K562 (cell line): Measurements from ENCODE around the gene ANGPTL1. TPM values are rescaled to one million over a fixed set of nuclear protein-coding genes. Genes with fewer than 3 reads are reported as not detected.

Source experiments
- ATAC-seq: fragments of 200-7000 bp; cut with Tn5 transposase; 3 replicates; pipeline ENCODE4 v1.9.1; 2020; ENCODE audit warnings: moderate library complexity
- BruUV-seq: library from RNA; stranded (reverse); fragments of 400-500 nt; replicated peaks from 2 replicates; lab custom pipeline; 2021; lab: Mats Ljungman, UMichigan
- CTCF ChIA-PET: fragments of 300-600 bp; formaldehyde crosslinking; extraction: SDS; loops from one replicate; lab custom pipeline; 2021; ENCODE audit warnings: low intra/inter-chr PET ratio; lab: Yijun Ruan, JAX
- POLR2A ChIA-PET: fragments of 300-600, 350-650 bp; sonication (Branson Sonifier 250); formaldehyde crosslinking; extraction: SDS; loops from one replicate; lab custom pipeline; 2021; ENCODE audit warnings: antibody characterized with exemption, inconsistent platforms; lab: Yijun Ruan, JAX
- DNase-seq, 4 experiments: peaks; one replicate each; pipeline versions ENCODE4 v3.0.0 to v3.0.0-alpha.2; 2011 to 2018; ENCODE audit warnings: low spot score in 3 of 4, mixed read lengths in 3 of 4; ENCODE audit errors: extremely low read depth in 1 of 4
- FAIRE-seq: peaks from 2 replicates; lab custom pipeline; 2011; peaks lifted over from hg19 to GRCh38; lab: Jason Lieb, UNC
- H2AFZ ChIP-seq: 2 replicates; pipeline ENCODE4 v1.6.0; 2011; ENCODE audit warnings: low read depth, low read length, control low read depth, inconsistent platforms
- H3K27ac ChIP-seq: fragments of 200-600 bp; 3 replicates; pipeline ENCODE4 v1.8.0; 2011; ENCODE audit warnings: low read depth, mild to moderate bottlenecking, control low read depth, inconsistent platforms, low read length, moderate library complexity, mixed read lengths; ENCODE audit errors: extremely low read depth
- H3K27me3 ChIP-seq, 2 experiments: fragments of 300-600 bp in 1 of 2; 2 replicates in 1 of 2; 3 replicates in 1 of 2; pipeline versions ENCODE4 v1.6.0 to v1.8.0; 2011; ENCODE audit warnings: inconsistent platforms in 2 of 2, low read length in 2 of 2, mild to moderate bottlenecking in 1 of 2, mixed read lengths in 1 of 2, moderate library complexity in 1 of 2; ENCODE audit not compliant: control insufficient read depth in 2 of 2, insufficient read depth in 2 of 2
- H3K36me3 ChIP-seq: fragments of 300-600 bp; 3 replicates; pipeline ENCODE4 v1.8.0; 2011; ENCODE audit warnings: mild to moderate bottlenecking, low read length, inconsistent platforms; ENCODE audit not compliant: control insufficient read depth, insufficient read depth
- H3K4me1 ChIP-seq, 2 experiments: fragments of 200-600 bp in 1 of 2; replicated peaks in 1 of 2; 2 replicates in 1 of 2; 3 replicates in 1 of 2; pipeline versions ENCODE4 v1.5.1 to v1.8.0; 2011; ENCODE audit warnings: inconsistent platforms in 2 of 2, low read length in 2 of 2, mild to moderate bottlenecking in 1 of 2, mixed read lengths in 1 of 2, moderate library complexity in 1 of 2; ENCODE audit not compliant: control insufficient read depth in 2 of 2, insufficient read depth in 2 of 2
- H3K4me2 ChIP-seq: 2 replicates; pipeline ENCODE4 v1.6.1; 2011; ENCODE audit warnings: low read length, control low read depth, inconsistent platforms, mixed read lengths; ENCODE audit not compliant: insufficient read depth
- H3K4me3 ChIP-seq: fragments of 200-600 bp; sonication (generic), shearing (Covaris generic); 2 replicates; pipeline ENCODE4 v1.5.1; 2016; ENCODE audit warnings: control low read depth, inconsistent platforms
- H3K79me2 ChIP-seq: fragments of 200-600 bp; 3 replicates; pipeline ENCODE4 v1.8.0; 2011; ENCODE audit warnings: low read length, inconsistent platforms; ENCODE audit not compliant: control insufficient read depth, insufficient read depth
- H3K9ac ChIP-seq, 2 experiments: 2 replicates each; pipeline versions ENCODE4 v1.6.0 to v1.6.1; 2011; ENCODE audit warnings: low read depth in 2 of 2, low read length in 2 of 2, control low read depth in 1 of 2, inconsistent platforms in 1 of 2, mild to moderate bottlenecking in 1 of 2, mixed read lengths in 1 of 2; ENCODE audit not compliant: insufficient read depth in 1 of 2
- H3K9me1 ChIP-seq: one replicate; pipeline ENCODE4 v1.6.0; 2011; ENCODE audit warnings: inconsistent platforms, mild to moderate bottlenecking, low read length, moderate library complexity; ENCODE audit not compliant: control insufficient read depth, insufficient read depth
- H3K9me3 ChIP-seq: replicated peaks from 2 replicates; pipeline ENCODE4 v1.5.1; 2011; ENCODE audit warnings: low read depth, low read length, inconsistent platforms; ENCODE audit not compliant: control insufficient read depth, insufficient read depth
- H4K20me1 ChIP-seq: replicated peaks from 2 replicates; pipeline ENCODE4 v1.6.1; 2011; ENCODE audit warnings: low read length, inconsistent platforms, mixed read lengths; ENCODE audit not compliant: control insufficient read depth, insufficient read depth
- CBX8 ChIP-seq: fragments of 200-600 bp; sonication (generic); IDR thresholded peaks from 2 replicates; pipeline ENCODE4 v1.6.1; 2012; ENCODE audit warnings: borderline replicate concordance, mixed run types, low read depth, mild to moderate bottlenecking, moderate library complexity, mixed read lengths, low read length, control low read depth, inconsistent platforms; ENCODE audit not compliant: poor library complexity, severe bottlenecking; ENCODE audit errors: extremely low read depth
- KAT2B ChIP-seq: IDR thresholded peaks from one replicate; pipeline ENCODE4 v1.6.1; 2012; ENCODE audit warnings: low read depth, mild to moderate bottlenecking, control low read depth, inconsistent platforms, low read length, moderate library complexity
- SMC3 ChIP-seq: conservative IDR thresholded peaks from 2 replicates; pipeline ENCODE4 v1.6.1; 2011; ENCODE audit warnings: low read depth, low read length, improper control_type of control experiment; ENCODE audit not compliant: insufficient read depth
- TAF1 ChIP-seq: IDR thresholded peaks from 2 replicates; pipeline ENCODE4 v1.6.1; 2011; ENCODE audit warnings: mild to moderate bottlenecking, low read length, moderate library complexity; ENCODE audit not compliant: insufficient read depth, control insufficient read depth, severe bottlenecking; ENCODE audit errors: extremely low read depth
- TARDBP ChIP-seq: fragments of 450-650 bp; IDR thresholded peaks from 2 replicates; pipeline ENCODE4 v1.6.1; 2016
- ZNF311 ChIP-seq: fragments of 250-450 bp; sonication (Bioruptor Pico); IDR thresholded peaks from 2 replicates; pipeline ENCODE4 v1.4.0; 2020; ENCODE audit warnings: mild to moderate bottlenecking, moderate library complexity
- WGBS: fragments of 100-300 bp; shearing (Covaris generic); methylation state at CpG from one replicate; pipeline ENCODE4 v1.1.6; 2016; ENCODE audit warnings: low coverage, mixed read lengths; ENCODE audit not compliant: insufficient coverage; ENCODE audit errors: missing lambda C conversion rate; 5-methylcytosine and 5-hydroxymethylcytosine counted together
- in situ Hi-C: fragments of 300-500 bp; cut with MboI; formaldehyde crosslinking; loops from 4 replicates; pipeline ENCODE4 v1.15.0; 2018; ENCODE audit warnings: inconsistent platforms, mixed read lengths
- intact Hi-C: fragments of 100-400 bp; cut with micrococcal nuclease; formaldehyde crosslinking; loops from 2 replicates; pipeline ENCODE4 v1.14.2; 2022
- polyA plus RNA-seq, 8 experiments: library from polyadenylated mRNA; depleted of rRNA in 4 of 8; stranded (reverse) in 5 of 8; unstranded in 3 of 8; fragments of >200 nt; fragmentation: Nextera tagmentation in 2 of 8; fragmentation: Illumina TruSeq in 1 of 8; extraction: Ambion mirVana in 2 of 8; extraction: Trizol in 1 of 8; gene quantifications; 2 replicates each; pipeline versions ENCODE4 v1.2.1 to v1.2.3, GENCODE V29; 2011 to 2014; ENCODE audit warnings: inconsistent platforms in 1 of 8, missing spikeins in 1 of 8
- total RNA-seq, 7 experiments: library from RNA; depleted of rRNA in 6 of 7; stranded (reverse); fragments of >200 nt in 6 of 7; fragmentation: Illumina TruSeq in 2 of 7; extraction: Trizol in 2 of 7; gene quantifications; 2 replicates each; pipeline versions ENCODE4 v1.2.1 to v1.2.3, GENCODE V29; 2011 to 2021; ENCODE audit warnings: low replicate concordance in 1 of 7
- TF ChIP-seq, protein P1 (sequence below): fragments of 250-450 bp; sonication (Bioruptor Pico); IDR thresholded peaks from 2 replicates; pipeline ENCODE4 v1.8.0; 2021; ENCODE audit warnings: mild to moderate bottlenecking, moderate library complexity
- TF ChIP-seq, protein P2 (sequence below): sonication (generic); formaldehyde crosslinking; IDR thresholded peaks from 2 replicates; pipeline ENCODE4 v1.8.0; 2022; ENCODE audit warnings: missing genetic modification reagents, mild to moderate bottlenecking, borderline replicate concordance

ANGPTL1 gene
- total and polyA plus RNA-seq, 9 of the 15 experiments (the other 6 are each of a cell fraction or from before 2014, with no cell fraction given), result 0.04 to 0.06 TPM; not detected in 7

DNA sequence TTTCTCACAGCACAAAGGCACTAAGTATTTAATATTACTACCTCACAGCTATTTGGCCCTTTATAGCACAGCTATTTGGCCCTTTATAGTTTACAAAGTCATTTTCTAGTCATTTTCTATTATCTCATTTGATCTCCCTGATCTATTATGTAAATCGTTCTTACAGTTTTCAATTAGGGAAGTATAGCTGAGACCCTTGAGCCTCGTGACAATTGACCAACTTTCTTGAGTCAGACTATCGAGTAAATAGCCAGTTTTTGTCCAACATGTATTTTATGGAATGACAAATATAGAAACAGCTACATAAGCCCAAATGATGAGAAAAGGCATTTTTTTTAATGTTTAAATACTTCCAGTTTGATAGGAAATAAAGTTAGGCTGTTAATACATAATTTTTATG lies 7.0 kb upstream of the ANGPTL1 start:
- Histone ChIP-seq H4K20me1 (no peaks in the 10 kb centered on the region), H3K27ac (no peak overlapping the region), H2AFZ (no peak overlapping the region), H3K4me2 (no peak overlapping the region), H3K4me3 (no peak overlapping the region), H3K36me3 (no peaks in the 10 kb centered on the region), H3K9me3 (no peaks in the 10 kb centered on the region), H3K4me1 (no peaks in the 10 kb centered on the region), H3K79me2 (no peaks in the 10 kb centered on the region), H3K9ac (no peak overlapping the region), H3K27me3 (peaks cover 4 to 6% of the 10 kb centered on the region in 2 experiments; a peak in 4 of 5 replicates), H3K9me1 (no peaks in the 10 kb centered on the region)
- TF ChIP-seq, protein P1, sequence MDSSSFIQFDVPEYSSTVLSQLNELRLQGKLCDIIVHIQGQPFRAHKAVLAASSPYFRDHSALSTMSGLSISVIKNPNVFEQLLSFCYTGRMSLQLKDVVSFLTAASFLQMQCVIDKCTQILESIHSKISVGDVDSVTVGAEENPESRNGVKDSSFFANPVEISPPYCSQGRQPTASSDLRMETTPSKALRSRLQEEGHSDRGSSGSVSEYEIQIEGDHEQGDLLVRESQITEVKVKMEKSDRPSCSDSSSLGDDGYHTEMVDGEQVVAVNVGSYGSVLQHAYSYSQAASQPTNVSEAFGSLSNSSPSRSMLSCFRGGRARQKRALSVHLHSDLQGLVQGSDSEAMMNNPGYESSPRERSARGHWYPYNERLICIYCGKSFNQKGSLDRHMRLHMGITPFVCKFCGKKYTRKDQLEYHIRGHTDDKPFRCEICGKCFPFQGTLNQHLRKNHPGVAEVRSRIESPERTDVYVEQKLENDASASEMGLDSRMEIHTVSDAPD (CRISPR knock-in tag), result no peak
- TF ChIP-seq KAT2B (no peak), TARDBP (no peak), ZNF311 (CRISPR knock-in tag) (no peak), CBX8 (no peak), TAF1 (no peak), SMC3 (no peak)
- TF ChIP-seq, protein P2, sequence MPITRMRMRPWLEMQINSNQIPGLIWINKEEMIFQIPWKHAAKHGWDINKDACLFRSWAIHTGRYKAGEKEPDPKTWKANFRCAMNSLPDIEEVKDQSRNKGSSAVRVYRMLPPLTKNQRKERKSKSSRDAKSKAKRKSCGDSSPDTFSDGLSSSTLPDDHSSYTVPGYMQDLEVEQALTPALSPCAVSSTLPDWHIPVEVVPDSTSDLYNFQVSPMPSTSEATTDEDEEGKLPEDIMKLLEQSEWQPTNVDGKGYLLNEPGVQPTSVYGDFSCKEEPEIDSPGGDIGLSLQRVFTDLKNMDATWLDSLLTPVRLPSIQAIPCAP (CRISPR knock-in tag), result no peak
- CTCF ChIA-PET, result no interaction called here
- no peak for DNase-seq
- in situ Hi-C loops (no loop called here), intact Hi-C loops (no loop called here)
- no peak for FAIRE-seq
- 4% methylated on average over 3 of the region's 3 CpGs for WGBS
- POLR2A ChIA-PET, result interaction anchor here (0.6 kb wide), 1 partner anchor 38 kb away, joined by 3 read pairs; no protein-coding TSS in a partner anchor
- ATAC-seq, result no peak
- no TSS peak for BruUV-seq
